ENCODE measurements around the gene IL17B.
A peak's percentile ranks its signal among the peaks of the same experiment; 100 is the strongest.

The IL17B gene

DNA sequence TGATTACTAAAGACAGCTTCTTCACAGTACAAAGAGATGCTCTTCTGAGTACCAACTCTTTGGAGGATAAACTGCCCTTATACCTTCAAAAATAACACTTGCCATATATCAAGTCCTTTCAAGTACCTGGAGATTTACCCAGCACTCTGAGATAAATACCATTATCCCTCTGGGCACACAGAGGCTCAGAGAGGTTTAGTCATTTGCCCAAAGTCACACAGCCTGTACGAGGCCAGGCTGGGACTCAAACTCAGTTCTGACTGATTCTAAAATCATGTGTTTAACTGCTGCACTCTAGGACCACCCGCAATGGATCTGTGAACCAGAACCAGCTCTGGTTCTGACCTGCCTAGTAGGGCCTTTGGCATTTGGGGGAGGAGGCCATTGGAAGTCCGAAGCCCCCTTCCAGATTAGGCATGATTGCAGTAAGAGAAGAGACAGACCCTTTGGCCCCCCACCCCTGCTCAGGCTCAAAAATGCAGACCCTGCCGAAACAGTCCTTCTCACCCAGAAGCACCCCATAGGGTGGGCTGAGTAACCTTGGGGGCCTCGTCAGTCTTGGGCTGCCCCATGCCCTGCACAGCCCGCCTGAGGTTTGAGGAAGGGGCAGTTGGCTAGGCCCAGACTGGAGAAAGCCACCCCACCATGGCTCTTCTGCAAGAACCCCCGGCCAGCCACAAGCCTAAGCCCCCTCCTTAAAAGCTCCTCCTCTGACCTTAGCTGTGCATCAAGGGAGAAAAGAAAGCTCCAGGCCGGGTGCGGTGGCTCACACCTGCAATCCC is 32.8 kb upstream of the IL17B start:
- Histone ChIP-seq H3K4me3 (ENCODE audit: low read length) (no peak overlapping the region), H3K9ac (ENCODE audit: low read length) (peak overlapping the region; percentile 48), H3K36me3 (ENCODE audit: control insufficient read depth, insufficient read depth, low read length) (no peaks in the 10 kb centered on the region), H3K9me3 (ENCODE audit: control insufficient read depth, low read length) (no peaks in the 10 kb centered on the region), H3K4me1 (ENCODE audit: control insufficient read depth, insufficient read depth, low read length) (no peaks in the 10 kb centered on the region), H3K27me3 (ENCODE audit: control insufficient read depth, insufficient read depth, low read length) (no peaks in the 10 kb centered on the region)

DNA sequence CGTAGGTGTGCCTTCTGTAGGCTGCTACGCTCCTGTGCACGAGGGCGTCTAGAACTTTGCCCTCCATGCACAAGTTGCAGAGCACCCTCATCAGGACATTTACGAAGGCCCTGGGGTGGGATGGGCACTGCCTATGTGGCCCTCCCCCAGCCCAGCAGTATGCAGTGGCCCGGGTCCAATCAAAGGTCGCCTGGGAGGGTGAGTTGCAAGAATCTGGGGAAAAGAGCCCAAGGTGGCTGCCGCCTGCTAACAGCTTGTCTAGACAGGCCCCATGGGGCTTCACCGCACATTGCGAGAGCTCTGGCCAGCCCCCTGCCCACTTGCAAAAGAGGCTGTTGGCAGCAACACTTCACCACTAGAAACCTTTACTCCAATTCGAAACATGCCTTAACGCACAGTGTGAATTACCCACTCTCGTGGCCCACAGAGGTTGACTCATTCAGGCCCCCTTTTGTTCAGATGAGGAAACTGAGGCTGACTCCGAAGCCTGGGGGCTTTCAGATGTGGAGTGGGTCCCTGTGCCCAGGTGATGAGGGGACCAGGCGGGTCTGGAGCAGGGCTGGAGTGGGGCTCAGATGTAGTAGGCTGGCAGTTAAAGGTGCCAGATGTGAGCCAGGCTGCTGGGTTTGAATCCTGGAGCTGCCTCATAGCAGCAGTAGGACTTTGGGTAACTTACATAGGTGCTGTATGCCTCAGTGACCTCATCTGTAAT is 31.8 kb upstream of the IL17B start:
- Histone ChIP-seq H3K27me3 (ENCODE audit: control insufficient read depth, insufficient read depth, low read length) (no peaks in the 10 kb centered on the region), H3K4me1 (ENCODE audit: control insufficient read depth, insufficient read depth, low read length) (no peaks in the 10 kb centered on the region), H3K9me3 (ENCODE audit: control insufficient read depth, low read length) (no peaks in the 10 kb centered on the region), H3K36me3 (ENCODE audit: control insufficient read depth, insufficient read depth, low read length) (no peaks in the 10 kb centered on the region), H3K4me3 (ENCODE audit: low read length) (no peak overlapping the region), H3K9ac (ENCODE audit: low read length) (peak overlapping the region; percentile 57)

DNA sequence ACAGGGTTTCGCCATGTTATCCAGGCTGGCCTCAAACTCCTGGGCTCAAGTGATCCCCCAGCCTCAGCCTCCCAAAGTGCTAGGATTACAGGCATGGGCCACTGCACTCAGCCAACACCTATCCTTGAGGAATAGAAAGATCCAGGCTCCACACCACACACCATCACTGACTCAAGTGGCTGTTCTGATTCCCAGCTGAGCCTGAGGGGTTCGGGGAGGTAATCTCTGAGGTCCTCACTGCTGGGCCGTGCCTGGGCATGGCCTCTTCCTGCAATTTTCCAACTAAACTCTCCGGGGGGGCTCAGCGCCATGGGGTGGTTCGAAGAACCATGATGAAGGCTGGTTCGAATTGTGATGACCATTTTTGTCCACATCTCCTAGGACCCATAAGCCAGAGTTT is 31.0 kb upstream of the IL17B start:
- Histone ChIP-seq H3K4me1 (ENCODE audit: control insufficient read depth, insufficient read depth, low read length) (peaks cover 6% of the 10 kb centered on the region), H3K27me3 (ENCODE audit: control insufficient read depth, insufficient read depth, low read length) (no peaks in the 10 kb centered on the region), H3K9ac (ENCODE audit: low read length) (peak overlapping the region; percentile 79), H3K9me3 (ENCODE audit: control insufficient read depth, low read length) (no peaks in the 10 kb centered on the region), H3K36me3 (ENCODE audit: control insufficient read depth, insufficient read depth, low read length) (no peaks in the 10 kb centered on the region), H3K4me3 (ENCODE audit: low read length) (no peak overlapping the region)

DNA sequence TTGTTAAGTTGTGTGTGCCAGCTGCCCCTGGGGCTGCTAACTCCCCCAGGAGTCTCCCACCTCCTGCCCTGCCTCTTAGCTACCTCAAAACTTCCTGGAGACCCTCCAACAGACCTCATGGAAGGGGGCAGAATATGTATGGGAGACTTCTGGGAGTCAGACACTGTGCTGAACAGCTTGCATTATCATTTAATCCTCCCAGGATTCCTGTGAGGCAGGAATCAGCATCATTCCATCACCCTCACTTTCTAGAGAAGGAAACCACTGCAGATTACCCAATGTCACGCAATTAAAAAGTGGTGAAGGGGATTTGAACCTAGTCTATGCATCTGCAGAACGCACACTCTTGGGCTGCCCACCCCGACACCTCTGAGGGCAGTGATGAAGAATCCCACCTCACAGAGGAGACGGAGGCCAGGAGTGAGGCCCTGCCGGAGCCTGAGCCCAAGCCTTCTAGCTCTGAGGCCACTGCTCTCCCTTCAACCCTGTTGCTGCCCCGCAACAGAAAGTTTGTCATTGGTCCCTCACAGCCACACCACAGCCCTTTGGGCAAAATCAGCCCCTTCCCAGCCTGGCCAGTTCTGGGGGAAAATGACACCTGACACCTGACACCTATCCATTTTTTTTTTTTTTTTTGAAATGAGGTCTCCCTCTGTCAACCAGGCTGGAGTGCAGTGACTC is 30.3 kb upstream of the IL17B start:
- no peaks in the 10 kb centered on the region for H3K36me3 ChIP-seq (ENCODE audit: control insufficient read depth, insufficient read depth, low read length)
- H3K4me3 ChIP-seq (ENCODE audit: low read length) = no peak overlapping the region
- peaks cover 13% of the 10 kb centered on the region for H3K4me1 ChIP-seq (ENCODE audit: control insufficient read depth, insufficient read depth, low read length)
- peak overlapping the region; percentile 79 for H3K9ac ChIP-seq (ENCODE audit: low read length)
- H3K27me3 ChIP-seq (ENCODE audit: control insufficient read depth, insufficient read depth, low read length) = no peaks in the 10 kb centered on the region
- no peaks in the 10 kb centered on the region for H3K9me3 ChIP-seq (ENCODE audit: control insufficient read depth, low read length)

DNA sequence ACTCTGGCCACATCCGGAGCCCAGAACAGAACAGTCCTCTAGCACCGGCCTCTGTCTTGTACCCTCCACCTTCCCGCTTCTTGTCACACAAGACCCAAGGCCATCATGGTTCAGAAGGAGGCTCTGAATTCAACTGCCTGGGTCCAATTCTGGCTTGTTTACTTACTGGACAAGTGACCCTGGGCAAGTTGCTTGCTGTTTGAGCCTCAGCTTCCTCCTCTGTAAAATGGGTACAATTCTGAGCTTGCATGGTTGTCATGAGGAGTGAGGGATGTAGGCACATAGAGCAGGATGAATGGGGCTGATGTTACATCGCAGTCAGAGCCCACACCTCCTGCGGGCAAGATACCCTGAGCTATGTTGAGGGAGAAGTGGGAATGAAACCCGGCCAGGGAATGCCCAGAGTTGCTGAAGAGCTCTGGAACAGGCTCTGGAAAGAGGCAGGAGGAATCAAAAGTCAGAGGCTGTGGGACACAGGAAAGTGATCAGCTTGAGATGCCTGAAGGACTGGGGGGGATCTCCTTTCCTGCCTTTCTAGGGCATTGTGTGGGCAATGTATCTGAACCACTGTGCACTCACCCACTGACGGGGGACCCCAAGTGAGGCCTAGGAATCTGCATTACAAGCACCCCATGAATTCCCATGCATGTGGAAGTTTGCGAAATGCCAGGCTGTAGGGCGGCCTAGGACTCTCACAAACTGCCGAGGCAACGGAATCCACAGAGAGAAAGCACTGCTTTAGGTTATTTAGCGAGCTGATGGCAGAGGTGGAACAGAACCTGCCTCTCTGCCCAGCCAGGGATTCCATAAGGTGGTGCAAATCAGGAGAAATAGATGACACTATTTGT is 29.4 kb upstream of the IL17B start:
- Histone ChIP-seq H3K27me3 (ENCODE audit: control insufficient read depth, insufficient read depth, low read length) (no peaks in the 10 kb centered on the region), H3K9me3 (ENCODE audit: control insufficient read depth, low read length) (no peaks in the 10 kb centered on the region), H3K4me3 (ENCODE audit: low read length) (peak overlapping the region; percentile 15), H3K36me3 (ENCODE audit: control insufficient read depth, insufficient read depth, low read length) (no peaks in the 10 kb centered on the region), H3K9ac (ENCODE audit: low read length) (peak overlapping the region; percentile 79), H3K4me1 (ENCODE audit: control insufficient read depth, insufficient read depth, low read length) (peaks cover 13% of the 10 kb centered on the region)

DNA sequence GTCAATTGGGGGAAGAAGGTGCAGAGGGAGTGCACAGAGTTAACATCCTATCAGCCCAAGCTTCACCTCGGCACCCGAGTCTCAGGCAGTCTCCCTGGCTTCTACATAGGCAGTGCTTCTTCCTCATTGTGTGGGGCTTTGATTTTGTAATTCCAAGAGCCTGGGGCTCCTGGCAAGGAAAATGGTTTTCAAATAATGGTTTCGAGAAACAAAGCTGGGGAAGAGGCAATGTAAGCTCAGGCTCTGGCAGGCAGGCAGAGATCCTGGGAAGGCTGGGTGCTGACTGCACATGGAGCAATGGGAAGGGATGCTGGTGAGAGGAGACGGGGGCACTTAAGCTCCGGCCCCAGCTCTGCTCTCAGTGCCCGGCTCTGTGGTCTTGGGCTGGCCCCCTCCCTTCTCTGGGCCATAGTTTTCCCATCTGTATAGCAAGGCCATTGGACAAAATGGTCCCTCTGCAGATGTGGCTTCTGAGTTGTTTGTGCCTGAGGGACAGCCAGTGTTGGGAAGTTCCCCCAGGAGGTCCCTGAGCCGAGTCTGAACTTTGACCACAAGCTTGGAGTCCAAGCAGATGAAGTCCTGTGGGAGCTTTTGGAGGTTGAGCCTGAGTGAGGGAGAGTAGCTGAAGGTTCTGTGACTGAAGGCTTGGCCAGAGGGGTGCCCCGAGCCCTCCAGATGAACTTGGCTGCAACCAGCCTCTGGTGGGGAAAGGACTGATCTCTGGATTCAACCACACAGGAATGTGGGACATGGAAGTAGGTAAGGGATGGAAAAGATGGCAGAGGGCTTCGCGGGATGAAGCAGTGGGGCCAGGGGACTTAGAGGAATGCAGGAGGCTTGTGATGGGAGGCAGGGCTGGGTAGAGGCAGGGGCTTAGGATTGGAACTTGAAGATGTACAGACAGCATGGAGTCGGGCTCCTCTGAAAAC is 28.5 kb upstream of the IL17B start:
- Histone ChIP-seq H3K9ac (ENCODE audit: low read length) (peak overlapping the region; percentile 79), H3K4me1 (ENCODE audit: control insufficient read depth, insufficient read depth, low read length) (peaks cover 13% of the 10 kb centered on the region), H3K9me3 (ENCODE audit: control insufficient read depth, low read length) (no peaks in the 10 kb centered on the region), H3K4me3 (ENCODE audit: low read length) (peak overlapping the region; percentile 15), H3K27me3 (ENCODE audit: control insufficient read depth, insufficient read depth, low read length) (no peaks in the 10 kb centered on the region), H3K36me3 (ENCODE audit: control insufficient read depth, insufficient read depth, low read length) (no peaks in the 10 kb centered on the region)

DNA sequence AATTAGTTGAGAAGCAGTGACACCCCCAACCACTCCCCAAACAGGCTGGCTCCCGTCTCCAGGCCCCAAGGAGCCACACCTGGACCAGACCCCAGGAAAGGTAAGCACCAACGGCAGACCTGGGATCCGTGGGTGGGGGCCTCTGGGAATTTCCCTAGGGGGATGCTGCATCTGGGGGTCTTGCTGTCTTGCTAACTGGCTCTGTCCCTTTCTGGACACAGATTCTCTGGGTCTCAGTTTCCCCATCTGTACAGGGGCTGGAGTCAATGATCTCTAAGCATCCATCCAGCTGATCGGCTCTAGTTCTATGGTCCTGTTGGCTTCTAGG is 27.9 kb upstream of the IL17B start:
- H3K27me3 ChIP-seq (ENCODE audit: control insufficient read depth, insufficient read depth, low read length) = no peaks in the 10 kb centered on the region
- peak overlapping the region; percentile 12 for H3K4me3 ChIP-seq (ENCODE audit: low read length)
- H3K9ac ChIP-seq (ENCODE audit: low read length) = peak overlapping the region; percentile 79
- H3K9me3 ChIP-seq (ENCODE audit: control insufficient read depth, low read length) = no peaks in the 10 kb centered on the region
- peaks cover 13% of the 10 kb centered on the region for H3K4me1 ChIP-seq (ENCODE audit: control insufficient read depth, insufficient read depth, low read length)
- H3K36me3 ChIP-seq (ENCODE audit: control insufficient read depth, insufficient read depth, low read length) = no peaks in the 10 kb centered on the region

DNA sequence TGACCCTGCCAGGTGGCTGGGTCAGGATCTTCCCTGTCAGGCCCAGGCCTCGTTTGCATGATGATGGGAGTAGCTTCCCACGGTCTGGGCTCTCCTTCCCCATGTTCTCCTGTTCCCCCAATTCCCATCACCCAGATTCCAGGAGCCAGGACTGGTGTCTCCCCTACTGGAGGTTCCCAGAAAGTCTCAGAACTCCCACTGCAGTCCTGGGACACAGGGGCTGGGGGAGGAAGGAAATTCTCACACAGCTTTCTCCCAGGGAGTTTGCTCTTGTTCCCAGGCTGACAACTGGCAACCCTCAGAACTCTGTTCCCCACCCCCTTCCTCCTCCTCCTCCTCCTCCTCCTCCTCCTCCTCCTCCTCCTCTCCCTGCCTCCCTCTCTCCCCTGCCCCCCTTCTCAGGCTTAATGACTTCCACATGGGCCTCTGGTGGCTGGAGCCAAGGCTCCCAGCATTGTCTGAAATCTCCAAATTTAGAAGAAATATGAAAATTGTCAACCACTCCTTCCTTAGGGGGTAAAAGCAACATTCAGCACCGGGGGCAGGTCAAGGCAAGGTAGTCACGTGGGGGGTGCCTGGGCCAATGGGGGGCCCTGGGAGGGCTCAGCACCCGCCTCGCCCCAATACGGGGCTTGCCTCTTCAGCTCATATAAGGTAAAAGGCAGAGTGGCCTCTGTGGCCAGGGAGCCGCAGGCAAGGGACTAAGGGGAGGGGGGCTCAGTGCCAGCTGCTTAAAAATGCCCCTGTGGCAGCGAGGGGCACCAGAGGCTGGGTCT is 27.3 kb upstream of the IL17B start:
- H3K9me3 ChIP-seq (ENCODE audit: control insufficient read depth, low read length) = no peaks in the 10 kb centered on the region
- H3K27me3 ChIP-seq (ENCODE audit: control insufficient read depth, insufficient read depth, low read length) = no peaks in the 10 kb centered on the region
- H3K36me3 ChIP-seq (ENCODE audit: control insufficient read depth, insufficient read depth, low read length) = no peaks in the 10 kb centered on the region
- H3K9ac ChIP-seq (ENCODE audit: low read length) = peak overlapping the region; percentile 79
- no peak overlapping the region for H3K4me3 ChIP-seq (ENCODE audit: low read length)
- peaks cover 13% of the 10 kb centered on the region for H3K4me1 ChIP-seq (ENCODE audit: control insufficient read depth, insufficient read depth, low read length)

DNA sequence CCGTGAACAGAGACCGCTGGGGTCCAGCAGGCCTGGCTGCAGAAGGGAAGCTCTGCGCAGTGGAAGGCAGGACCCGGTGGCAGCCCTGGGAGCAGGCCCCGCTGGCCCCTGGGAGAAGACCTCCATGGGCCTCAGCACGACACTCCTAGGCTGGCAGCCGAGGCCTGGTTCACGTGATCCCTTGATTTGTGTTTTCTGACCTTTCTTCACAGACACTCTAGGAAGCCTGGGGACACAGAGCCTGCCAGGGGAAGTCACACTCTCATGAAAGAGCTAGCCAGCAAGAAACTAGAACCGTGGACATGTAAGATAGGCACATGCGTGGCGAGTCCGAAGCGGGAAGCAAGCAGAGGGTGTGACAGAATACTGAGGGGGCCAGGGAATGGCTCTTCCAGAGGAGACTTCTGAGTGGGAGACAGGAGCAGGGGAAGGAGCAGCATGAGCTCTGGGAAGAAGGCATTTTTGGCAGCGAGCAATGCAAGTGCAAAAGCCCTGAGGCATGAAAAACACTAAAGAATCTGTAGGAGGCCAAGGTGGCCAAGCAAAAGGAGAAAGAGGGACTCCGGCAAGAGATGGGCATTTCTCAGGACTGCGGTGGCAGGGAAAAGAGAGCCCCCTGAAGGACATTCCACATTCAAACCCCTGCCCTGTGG is 26.6 kb upstream of the IL17B start:
- Histone ChIP-seq H3K9me3 (ENCODE audit: control insufficient read depth, low read length) (no peaks in the 10 kb centered on the region), H3K9ac (ENCODE audit: low read length) (peak overlapping the region; percentile 53), H3K27me3 (ENCODE audit: control insufficient read depth, insufficient read depth, low read length) (no peaks in the 10 kb centered on the region), H3K4me1 (ENCODE audit: control insufficient read depth, insufficient read depth, low read length) (peaks cover 13% of the 10 kb centered on the region), H3K4me3 (ENCODE audit: low read length) (no peak overlapping the region), H3K36me3 (ENCODE audit: control insufficient read depth, insufficient read depth, low read length) (no peaks in the 10 kb centered on the region)

DNA sequence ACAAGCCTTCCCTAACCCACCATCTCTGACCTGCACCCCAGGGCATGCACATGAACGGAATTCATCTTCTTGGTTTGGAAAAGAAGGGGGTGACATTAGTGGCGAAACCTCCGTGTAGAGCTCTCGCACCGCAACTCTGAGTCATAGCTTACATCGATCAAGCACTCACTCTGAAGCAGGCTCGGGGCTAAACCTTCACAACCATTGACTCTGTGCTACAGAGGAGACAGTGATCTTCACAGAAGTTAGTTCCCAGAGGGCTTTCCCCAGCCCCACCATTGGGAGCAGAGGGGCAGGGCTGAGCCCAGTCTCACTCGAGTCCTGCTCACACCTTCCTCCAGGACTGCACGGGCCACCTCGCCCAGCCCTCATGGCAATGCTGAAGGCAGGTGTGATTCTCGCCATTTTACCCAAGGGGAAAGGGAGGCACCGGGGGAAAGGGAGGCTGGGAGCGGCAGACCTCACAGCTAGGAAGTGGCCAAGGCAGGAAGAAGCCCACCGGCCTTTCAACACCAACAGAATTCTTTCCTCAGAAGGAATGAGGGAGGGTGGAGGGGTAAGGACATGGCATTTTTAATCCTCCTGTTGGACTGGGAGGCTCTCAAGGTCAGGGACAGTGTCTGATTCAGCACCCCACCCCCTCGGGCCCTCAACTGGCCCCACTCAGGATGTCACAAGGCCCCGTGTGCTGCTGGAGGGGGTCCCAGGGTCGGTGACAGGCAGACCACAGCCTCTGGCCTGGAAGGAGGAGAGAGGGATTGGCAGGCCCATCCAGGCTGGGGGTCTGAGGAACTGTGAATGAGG is 25.9 kb upstream of the IL17B start:
- Histone ChIP-seq H3K9me3 (ENCODE audit: control insufficient read depth, low read length) (no peaks in the 10 kb centered on the region), H3K4me1 (ENCODE audit: control insufficient read depth, insufficient read depth, low read length) (peaks cover 13% of the 10 kb centered on the region), H3K4me3 (ENCODE audit: low read length) (no peak overlapping the region), H3K27me3 (ENCODE audit: control insufficient read depth, insufficient read depth, low read length) (no peaks in the 10 kb centered on the region), H3K36me3 (ENCODE audit: control insufficient read depth, insufficient read depth, low read length) (no peaks in the 10 kb centered on the region), H3K9ac (ENCODE audit: low read length) (peak overlapping the region; percentile 53)
